IPS DF 6.9 (cell line): ENCODE data around the gene GDNF.

ENCODE experiments used
- DNase-seq: peaks from one replicate; pipeline ENCODE4 v3.0.0-alpha.2; 2013; ENCODE audit warnings: low read depth, low spot score
- H3K27ac ChIP-seq: one replicate; pipeline ENCODE4 v1.5.1; 2013; ENCODE audit warnings: low read length, control low read depth
- H3K27me3 ChIP-seq: 2 replicates; pipeline ENCODE4 v1.6.1; 2013; ENCODE audit warnings: mild to moderate bottlenecking, low read length; ENCODE audit not compliant: control insufficient read depth, insufficient read depth
- H3K36me3 ChIP-seq: 2 replicates; pipeline ENCODE4 v1.6.1; 2013; ENCODE audit warnings: low read length; ENCODE audit not compliant: control insufficient read depth, insufficient read depth
- H3K4me1 ChIP-seq: 2 replicates; pipeline ENCODE4 v1.6.1; 2013; ENCODE audit warnings: low read length; ENCODE audit not compliant: control insufficient read depth, insufficient read depth
- H3K4me3 ChIP-seq: 2 replicates; pipeline ENCODE4 v1.5.1; 2013; ENCODE audit warnings: mild to moderate bottlenecking, low read length
- H3K9me3 ChIP-seq: 2 replicates; pipeline ENCODE4 v1.6.1; 2013; ENCODE audit warnings: low read length, inconsistent platforms; ENCODE audit not compliant: control insufficient read depth, insufficient read depth
- WGBS: extraction: QIAGEN DNeasy Blood & Tissue Kit; methylation state at CpG from one replicate; pipeline ENCODE4 v1.1.7; 2013; ENCODE audit warnings: mixed read lengths, missing lambda C conversion rate; ENCODE audit not compliant: insufficient read length, insufficient coverage; 5-methylcytosine and 5-hydroxymethylcytosine counted together

Gene GDNF

GRCh38 chr5:37836592-37837413 is 3.0 kb downstream of the GDNF start:
- no peak overlapping the region for H3K27ac ChIP-seq
- no peaks in the 10 kb centered on the region for H3K36me3 ChIP-seq
- peaks cover 3% of the 10 kb centered on the region; the same call in 1 of the 2 replicates for H3K4me1 ChIP-seq
- peak overlapping the region; percentile 24; the same call in 1 of the 2 replicates for H3K4me3 ChIP-seq
- DNase-seq: no peak
- H3K9me3 ChIP-seq: no peaks in the 10 kb centered on the region
- H3K27me3 ChIP-seq: peaks cover 70% of the 10 kb centered on the region
- no CpG with 5 or more reads among the region's 65 CpGs for WGBS

- H3K36me3 ChIP-seq: no peaks in the 10 kb centered on the region
- no peaks in the 10 kb centered on the region for H3K9me3 ChIP-seq
- H3K4me3 ChIP-seq: peak overlapping the region; percentile 24; the same call in 1 of the 2 replicates
- H3K27ac ChIP-seq: no peak overlapping the region
- no CpG with 5 or more reads among the region's 16 CpGs for WGBS
- H3K4me1 ChIP-seq: peaks cover 3% of the 10 kb centered on the region; the same call in 1 of the 2 replicates
- peaks cover 66% of the 10 kb centered on the region for H3K27me3 ChIP-seq
- no peak for DNase-seq
Observed at GRCh38 chr5:37836235-37836591, 3.6 kb downstream of the GDNF start.

GRCh38 chr5:37835380-37835973 is 4.4 kb downstream of the GDNF start:
- Histone ChIP-seq H3K4me1 (peaks cover 2% of the 10 kb centered on the region; the same call in 1 of the 2 replicates), H3K4me3 (no peak overlapping the region; the same call in 1 of the 2 replicates), H3K9me3 (no peaks in the 10 kb centered on the region), H3K27ac (no peak overlapping the region), H3K36me3 (no peaks in the 10 kb centered on the region), H3K27me3 (peaks cover 58% of the 10 kb centered on the region)
- no CpG with 5 or more reads among the region's 19 CpGs for WGBS
- no peak for DNase-seq

GRCh38 chr5:37834542-37835379 is 5.1 kb downstream of the GDNF start:
- Histone ChIP-seq H3K27me3 (peaks cover 56% of the 10 kb centered on the region), H3K4me3 (peak overlapping the region; percentile 39; the same call in 1 of the 2 replicates), H3K9me3 (no peaks in the 10 kb centered on the region), H3K36me3 (no peaks in the 10 kb centered on the region), H3K4me1 (peaks cover 2% of the 10 kb centered on the region; the same call in 1 of the 2 replicates), H3K27ac (no peak overlapping the region)
- DNase-seq: no peak
- WGBS: no CpG with 5 or more reads among the region's 64 CpGs

GRCh38 chr5:37833990-37834389 is 5.9 kb downstream of the GDNF start:
- Histone ChIP-seq H3K4me3 (no peak overlapping the region; the same call in 1 of the 2 replicates), H3K36me3 (no peaks in the 10 kb centered on the region), H3K27me3 (peaks cover 51% of the 10 kb centered on the region), H3K9me3 (no peaks in the 10 kb centered on the region), H3K27ac (no peak overlapping the region), H3K4me1 (peaks cover 2% of the 10 kb centered on the region; the same call in 1 of the 2 replicates)
- no CpG with 5 or more reads among the region's 6 CpGs for WGBS
- DNase-seq: no peak

GRCh38 chr5:37831821-37832534 is 7.9 kb downstream of the GDNF start:
- DNase-seq: no peak
- peaks cover 33% of the 10 kb centered on the region for H3K27me3 ChIP-seq
- H3K9me3 ChIP-seq: no peaks in the 10 kb centered on the region
- no peaks in the 10 kb centered on the region for H3K4me1 ChIP-seq
- H3K36me3 ChIP-seq: no peaks in the 10 kb centered on the region
- no peak overlapping the region for H3K27ac ChIP-seq
- no CpG with 5 or more reads among the region's 7 CpGs for WGBS
- H3K4me3 ChIP-seq: no peak overlapping the region

- peaks cover 17% of the 10 kb centered on the region for H3K27me3 ChIP-seq
- WGBS: no CpG with 5 or more reads among the region's 5 CpGs
- no peaks in the 10 kb centered on the region for H3K9me3 ChIP-seq
- no peak for DNase-seq
- H3K36me3 ChIP-seq: no peaks in the 10 kb centered on the region
- H3K4me1 ChIP-seq: no peaks in the 10 kb centered on the region
- no peak overlapping the region for H3K27ac ChIP-seq
- H3K4me3 ChIP-seq: no peak overlapping the region
Observed at GRCh38 chr5:37830348-37830747, 9.5 kb downstream of the GDNF start.

- no peak for DNase-seq
- no peak overlapping the region for H3K27ac ChIP-seq
- no peaks in the 10 kb centered on the region for H3K36me3 ChIP-seq
Observed at GRCh38 chr5:37825334-37825915, 14.4 kb downstream of the GDNF start.

GRCh38 chr5:37823433-37824152 is 16.2 kb downstream of the GDNF start:
- Histone ChIP-seq H3K4me3 (no peak overlapping the region), H3K36me3 (no peaks in the 10 kb centered on the region), H3K9me3 (no peaks in the 10 kb centered on the region), H3K4me1 (no peaks in the 10 kb centered on the region; the same call in 1 of the 2 replicates), H3K27me3 (no peaks in the 10 kb centered on the region), H3K27ac (no peak overlapping the region)
- no CpG with 5 or more reads among the region's 11 CpGs for WGBS
- DNase-seq: no peak

More at GRCh38 chr5:37825334-37825915, 14.4 kb downstream of the GDNF start:
- H3K4me1 ChIP-seq: no peaks in the 10 kb centered on the region; the same call in 1 of the 2 replicates
- H3K27me3 ChIP-seq: no peaks in the 10 kb centered on the region; the same call in 1 of the 2 replicates
- no peaks in the 10 kb centered on the region for H3K9me3 ChIP-seq
- H3K4me3 ChIP-seq: no peak overlapping the region
- no CpG with 5 or more reads among the region's 2 CpGs for WGBS
